Activated CD4-positive, alpha-beta memory T cell treated with anti-CD3 and anti-CD28 coated beads for 36 hours (primary cell): ENCODE data around the gene SMYD1. TPM values are rescaled to one million over a fixed set of nuclear protein-coding genes. Genes with fewer than 3 reads are reported as not detected.

Experiments used
- CTCF ChIA-PET: fragments of 350-600 bp; sonication (Branson Sonifier 250); formaldehyde crosslinking; loops from one replicate; lab custom pipeline; 2021; ENCODE audit warnings: antibody characterized with exemption, inconsistent platforms; lab: Charles Lee
- POLR2A ChIA-PET: fragments of 350-600 bp; sonication (Branson Sonifier 250); formaldehyde crosslinking; loops from one replicate; lab custom pipeline; 2021; ENCODE audit warnings: antibody characterized with exemption; lab: Charles Lee
- DNase-seq: peaks from one replicate; pipeline ENCODE4 v3.0.0-alpha.2; 2020
- H3K27ac Mint-ChIP-seq: one replicate; pipeline ENCODE4 v1.8.0; 2021; ENCODE audit warnings: mixed read lengths
- H3K27me3 Mint-ChIP-seq: one replicate; pipeline ENCODE4 v1.8.0; 2021; ENCODE audit warnings: mixed read lengths
- H3K36me3 Mint-ChIP-seq: one replicate; pipeline ENCODE4 v1.8.0; 2021; ENCODE audit warnings: mixed read lengths
- H3K4me1 Mint-ChIP-seq: one replicate; pipeline ENCODE4 v1.8.0; 2021; ENCODE audit warnings: low read depth, mixed read lengths
- H3K4me3 Mint-ChIP-seq: one replicate; pipeline ENCODE4 v1.8.0; 2021; ENCODE audit warnings: mild to moderate bottlenecking, mixed read lengths
- H3K9me3 Mint-ChIP-seq: one replicate; pipeline ENCODE4 v1.8.0; 2021; ENCODE audit warnings: mixed read lengths
- intact Hi-C: fragments of 100-400 bp; cut with micrococcal nuclease; formaldehyde crosslinking; loops from one replicate; pipeline ENCODE4 v1.15.1; 2023
- total RNA-seq, 2 experiments: library from RNA; stranded (reverse); gene quantifications; one replicate each; pipeline ENCODE4 v1.2.3, GENCODE V29; 2021

Gene SMYD1
- total RNA-seq, 2 experiments from 2014 or later: not detected

- Mint-ChIP-seq H3K27ac (no peak overlapping the region), H3K36me3 (no peaks in the 10 kb centered on the region), H3K9me3 (no peaks in the 10 kb centered on the region), H3K4me1 (no peaks in the 10 kb centered on the region), H3K27me3 (peaks cover 7% of the 10 kb centered on the region), H3K4me3 (no peak overlapping the region)
- ChIA-PET POLR2A (no interaction called here), CTCF (no interaction called here)
- intact Hi-C loops: no loop called here
- no peak for DNase-seq
Observed at GRCh38 chr2:88125924-88126771, 58.5 kb downstream of the SMYD1 start.

- H3K4me1 Mint-ChIP-seq: no peaks in the 10 kb centered on the region
- H3K27me3 Mint-ChIP-seq: peaks cover 7% of the 10 kb centered on the region
- no peak overlapping the region for H3K27ac Mint-ChIP-seq
- DNase-seq: no peak
- no peak overlapping the region for H3K4me3 Mint-ChIP-seq
- intact Hi-C loops: no loop called here
- ChIA-PET POLR2A (no interaction called here), CTCF (no interaction called here)
- no peaks in the 10 kb centered on the region for H3K9me3 Mint-ChIP-seq
- H3K36me3 Mint-ChIP-seq: no peaks in the 10 kb centered on the region
Observed at GRCh38 chr2:88126772-88127637, 59.4 kb downstream of the SMYD1 start.

- DNase-seq: no peak
- no peak overlapping the region for H3K27ac Mint-ChIP-seq
- no peak overlapping the region for H3K4me3 Mint-ChIP-seq
- no peaks in the 10 kb centered on the region for H3K4me1 Mint-ChIP-seq
- POLR2A ChIA-PET: no interaction called here
- H3K9me3 Mint-ChIP-seq: no peaks in the 10 kb centered on the region
- H3K36me3 Mint-ChIP-seq: no peaks in the 10 kb centered on the region
- H3K27me3 Mint-ChIP-seq: peaks cover 5% of the 10 kb centered on the region
- CTCF ChIA-PET: no interaction called here
- intact Hi-C loops: no loop called here
Observed at GRCh38 chr2:88127638-88127887, 59.9 kb downstream of the SMYD1 start.

GRCh38 chr2:88127888-88128653 lies 60.4 kb downstream of the SMYD1 start, which contains the start of gene FABP1:
FABP1 (minus strand) TSS chr2:88128062; CDS start chr2:88128017, 45 bp downstream.
- H3K9me3 Mint-ChIP-seq: no peaks in the 10 kb centered on the region
- no peak within 1 kb of the TSS for H3K4me3 Mint-ChIP-seq
- POLR2A ChIA-PET: no interaction called here
- H3K27ac Mint-ChIP-seq: no peak within 1 kb of the TSS
- no peak for DNase-seq
- no peaks in the 10 kb centered on the region for H3K4me1 Mint-ChIP-seq
- peaks cover 4% of the 10 kb centered on the region for H3K27me3 Mint-ChIP-seq
- H3K36me3 Mint-ChIP-seq: no peaks in the 10 kb centered on the region
- intact Hi-C loops: no loop called here
- CTCF ChIA-PET: no interaction called here

GRCh38 chr2:88128654-88129312 lies 61.2 kb downstream of the SMYD1 start:
- CTCF ChIA-PET: no interaction called here
- DNase-seq: no peak
- Mint-ChIP-seq H3K36me3 (no peaks in the 10 kb centered on the region), H3K4me1 (no peaks in the 10 kb centered on the region), H3K9me3 (no peaks in the 10 kb centered on the region), H3K27me3 (peaks cover 4% of the 10 kb centered on the region), H3K4me3 (no peak overlapping the region), H3K27ac (no peak overlapping the region)
- POLR2A ChIA-PET: no interaction called here
- intact Hi-C loops: no loop called here

GRCh38 chr2:88129313-88129959 lies 61.8 kb downstream of the SMYD1 start:
- intact Hi-C loops: no loop called here
- Mint-ChIP-seq H3K9me3 (no peaks in the 10 kb centered on the region), H3K27ac (no peak overlapping the region), H3K4me3 (no peak overlapping the region), H3K4me1 (no peaks in the 10 kb centered on the region), H3K27me3 (peaks cover 4% of the 10 kb centered on the region), H3K36me3 (no peaks in the 10 kb centered on the region)
- CTCF ChIA-PET: interaction anchor here (0.7 to 2.4 kb wide), 2 partner anchors 69 to 1857 kb away, joined by 3 to 9 read pairs; no protein-coding TSS in a partner anchor
- DNase-seq: no peak
- POLR2A ChIA-PET: no interaction called here

- POLR2A ChIA-PET: no interaction called here
- Mint-ChIP-seq H3K4me3 (no peak overlapping the region), H3K4me1 (no peaks in the 10 kb centered on the region), H3K27ac (no peak overlapping the region), H3K36me3 (no peaks in the 10 kb centered on the region), H3K9me3 (no peaks in the 10 kb centered on the region), H3K27me3 (peaks cover 13% of the 10 kb centered on the region)
- CTCF ChIA-PET: interaction anchor here (2.4 kb wide), 1 partner anchor 71 kb away, joined by 9 read pairs; no protein-coding TSS in a partner anchor
- no peak for DNase-seq
- intact Hi-C loops: no loop called here
Observed at GRCh38 chr2:88131201-88131998, 63.8 kb downstream of the SMYD1 start.

- H3K9me3 Mint-ChIP-seq: no peaks in the 10 kb centered on the region
- intact Hi-C loops: no loop called here
- peaks cover 13% of the 10 kb centered on the region for H3K27me3 Mint-ChIP-seq
- POLR2A ChIA-PET: no interaction called here
- CTCF ChIA-PET: interaction anchor here (2.4 kb wide), 1 partner anchor 71 kb away, joined by 9 read pairs; no protein-coding TSS in a partner anchor
- no peaks in the 10 kb centered on the region for H3K4me1 Mint-ChIP-seq
- H3K36me3 Mint-ChIP-seq: no peaks in the 10 kb centered on the region
- H3K27ac Mint-ChIP-seq: no peak overlapping the region
- H3K4me3 Mint-ChIP-seq: no peak overlapping the region
- no peak for DNase-seq
Observed at GRCh38 chr2:88131999-88132368, 64.4 kb downstream of the SMYD1 start.

- peaks cover 19% of the 10 kb centered on the region for H3K27me3 Mint-ChIP-seq
- DNase-seq: no peak
- H3K4me3 Mint-ChIP-seq: no peak overlapping the region
- no peaks in the 10 kb centered on the region for H3K9me3 Mint-ChIP-seq
- no peaks in the 10 kb centered on the region for H3K4me1 Mint-ChIP-seq
- ChIA-PET CTCF (interaction anchor here (1.3 kb wide), 1 partner anchor 74 kb away, joined by 3 read pairs; no protein-coding TSS in a partner anchor), POLR2A (no interaction called here)
- H3K36me3 Mint-ChIP-seq: no peaks in the 10 kb centered on the region
- intact Hi-C loops: no loop called here
- no peak overlapping the region for H3K27ac Mint-ChIP-seq
Observed at GRCh38 chr2:88133875-88134274, 66.2 kb downstream of the SMYD1 start.

GRCh38 chr2:88136817-88137216 lies 69.2 kb downstream of the SMYD1 start:
- Mint-ChIP-seq H3K9me3 (peaks cover 4% of the 10 kb centered on the region), H3K27me3 (peaks cover 26% of the 10 kb centered on the region), H3K4me3 (no peak overlapping the region), H3K4me1 (no peaks in the 10 kb centered on the region), H3K36me3 (no peaks in the 10 kb centered on the region), H3K27ac (no peak overlapping the region)
- CTCF ChIA-PET: no interaction called here
- DNase-seq: no peak
- POLR2A ChIA-PET: no interaction called here
- intact Hi-C loops: no loop called here

- no peaks in the 10 kb centered on the region for H3K36me3 Mint-ChIP-seq
- no peaks in the 10 kb centered on the region for H3K4me1 Mint-ChIP-seq
- H3K27ac Mint-ChIP-seq: no peak overlapping the region
- intact Hi-C loops: no loop called here
- H3K9me3 Mint-ChIP-seq: peaks cover 7% of the 10 kb centered on the region
- peaks cover 26% of the 10 kb centered on the region for H3K27me3 Mint-ChIP-seq
- no peak overlapping the region for H3K4me3 Mint-ChIP-seq
- no peak for DNase-seq
- CTCF ChIA-PET: no interaction called here
- POLR2A ChIA-PET: no interaction called here
Observed at GRCh38 chr2:88137833-88138232, 70.2 kb downstream of the SMYD1 start.
